Glomerular endothelial cell (primary cell): Measurements from ENCODE around the gene CHSY3. TPM values are rescaled to one million over a fixed set of nuclear protein-coding genes. Genes with fewer than 3 reads are reported as not detected.
"Not testable (repeated sequence)": the region's sequence is repeated elsewhere in the genome, so short reads cannot be mapped to it uniquely, and the experiment has no call there.

Experiments
- DNase-seq: peaks from one replicate; pipeline ENCODE4 v3.0.0-alpha.2; 2011; ENCODE audit warnings: low read depth, low spot score; ENCODE audit errors: extremely low read depth
- total RNA-seq: library from RNA; depleted of rRNA; stranded (reverse); fragments of >200 nt; gene quantifications from 2 replicates; pipeline ENCODE4 v1.2.3, GENCODE V29; 2015

Gene CHSY3
- total RNA-seq, 1 donor from 2014 or later, result 7.7 TPM

DNA sequence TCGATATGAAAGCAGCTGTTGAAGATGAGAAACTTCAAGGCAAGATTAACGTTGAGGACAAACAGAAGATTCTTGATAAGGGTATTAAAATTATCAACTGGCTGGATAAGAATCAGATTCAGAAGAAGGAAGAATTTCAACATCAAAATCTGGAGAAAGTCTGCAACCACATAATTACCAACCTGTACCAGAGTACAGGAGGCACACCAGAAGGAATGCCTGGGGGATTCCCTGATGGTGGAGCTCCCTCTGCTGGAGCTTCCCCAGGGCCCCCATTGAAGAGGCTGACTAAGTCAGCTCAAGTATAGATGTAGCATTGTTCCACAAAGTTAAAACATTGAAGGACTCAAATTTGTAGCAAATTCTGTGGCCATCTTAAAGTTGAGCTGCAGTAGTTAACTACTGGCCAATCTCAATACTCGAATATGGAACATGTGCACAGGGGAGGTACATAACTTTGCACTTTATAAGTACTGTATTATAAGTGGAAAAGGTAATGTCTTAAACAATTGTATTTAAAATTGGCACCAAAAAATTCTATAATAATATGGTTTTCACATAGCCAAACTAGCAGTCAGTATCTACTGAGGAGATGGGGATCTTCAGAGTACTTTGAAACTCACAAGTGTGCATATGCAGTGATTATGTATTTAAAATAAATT, 237.5 kb downstream of the CHSY3 start:
- DNase-seq, result peak; percentile 12

DNA sequence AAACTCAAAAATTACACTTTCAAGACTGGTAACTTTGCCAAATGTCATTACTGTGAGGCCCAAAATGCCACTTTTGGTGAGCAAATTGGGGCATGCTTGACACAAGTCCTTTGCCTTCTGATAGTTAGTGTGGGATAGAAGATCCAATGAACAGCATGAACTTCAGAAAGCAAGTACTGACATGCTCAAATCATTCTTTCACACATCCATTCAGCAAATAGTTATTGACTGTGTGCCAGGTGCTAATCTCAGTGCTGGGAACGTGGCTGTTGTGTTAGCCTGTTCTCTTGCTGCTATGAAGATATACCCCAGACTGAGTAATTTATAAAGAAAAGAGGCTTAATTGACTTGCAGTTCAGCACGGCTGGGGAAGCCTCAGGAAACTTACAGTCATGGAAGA, 247.0 kb downstream of the CHSY3 start:
- DNase-seq, result no peak

DNA sequence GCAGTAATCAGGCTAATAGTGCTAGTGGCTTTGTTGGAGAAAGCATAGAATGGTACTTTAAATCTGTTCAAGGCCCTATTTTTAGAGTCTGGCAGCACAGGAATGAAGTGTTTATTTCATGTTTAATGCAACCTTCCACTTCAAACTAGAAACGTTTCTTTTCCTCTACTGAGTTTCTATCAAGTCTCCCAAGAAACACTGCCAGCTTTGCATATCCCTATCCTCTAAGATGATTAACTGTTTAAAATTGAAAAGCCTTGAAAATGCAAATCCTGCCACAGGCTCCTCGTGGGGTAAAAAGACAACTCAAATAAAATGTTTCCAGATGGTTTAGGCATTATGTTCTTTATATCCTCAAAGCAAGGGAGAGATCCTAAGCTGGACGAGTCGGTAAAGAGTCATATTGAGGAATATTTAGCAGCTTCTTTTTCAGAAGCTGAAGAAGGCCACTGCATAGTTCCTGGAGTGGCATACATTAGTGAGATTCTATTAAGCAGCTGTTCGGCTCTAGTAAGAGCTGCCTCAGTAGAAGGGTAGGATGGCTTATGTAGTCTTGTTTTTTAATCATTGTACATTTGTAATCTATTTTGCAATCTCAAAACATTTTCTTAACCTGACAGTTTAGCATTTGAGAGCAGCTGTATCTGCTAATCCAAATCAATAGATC, 251.2 kb downstream of the CHSY3 start:
- no peak for DNase-seq

DNA sequence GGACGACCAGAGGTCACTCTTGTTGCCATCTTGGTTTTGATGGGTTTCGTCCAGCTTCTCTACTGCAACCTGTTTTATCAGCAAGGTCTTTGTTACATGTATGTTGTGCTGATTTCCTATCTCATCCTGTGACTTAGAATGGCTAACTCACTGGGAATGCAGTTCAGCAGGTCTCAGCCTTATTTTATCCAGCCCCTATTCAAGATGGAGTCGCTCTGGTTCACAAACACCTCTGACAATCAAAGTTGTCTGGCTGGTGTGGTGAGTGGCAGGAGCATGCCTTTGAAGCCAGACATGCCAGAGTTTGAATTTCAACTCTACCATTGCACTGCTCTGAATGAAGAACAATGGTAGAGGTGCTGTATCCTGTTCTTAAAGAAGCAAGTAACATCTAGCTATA, 253.8 kb downstream of the CHSY3 start:
- no peak for DNase-seq

DNA sequence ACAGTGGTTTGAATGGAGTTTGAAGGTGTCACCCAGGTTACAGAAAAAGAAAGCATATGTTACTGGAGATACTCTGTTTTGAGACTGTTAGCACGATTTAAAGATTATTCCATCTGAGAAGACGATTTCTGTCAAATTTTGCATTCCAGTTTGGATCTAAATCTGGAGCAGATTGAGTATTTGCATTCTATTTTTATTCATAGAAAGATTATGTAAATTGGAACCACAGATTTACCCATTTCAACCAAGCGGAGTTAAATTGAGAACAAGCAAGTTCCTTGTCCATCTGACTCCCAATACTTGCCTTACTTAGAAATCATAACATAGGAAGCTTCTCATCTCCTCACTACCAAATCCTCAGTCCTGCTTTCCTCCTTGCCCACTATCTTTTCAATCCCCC, 255.7 kb downstream of the CHSY3 start:
- no peak for DNase-seq

DNA sequence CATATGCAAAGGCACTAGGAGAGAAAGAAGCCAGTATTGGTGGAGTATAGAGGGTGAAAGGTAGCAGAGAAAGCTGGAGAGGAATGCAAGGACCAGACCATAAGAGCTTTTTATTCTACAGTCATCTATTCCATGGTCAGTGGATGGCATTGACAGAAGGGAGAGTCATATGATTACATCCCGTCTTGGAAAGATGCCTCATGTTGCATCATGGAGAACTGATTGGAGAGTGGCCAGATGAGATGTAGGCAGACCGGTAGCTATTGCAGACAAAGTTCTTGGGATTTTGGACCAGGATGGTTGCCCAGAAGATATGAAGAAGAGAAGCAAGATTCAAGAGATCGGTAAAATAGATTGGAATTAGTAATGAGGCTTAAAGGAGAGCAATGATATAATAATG, 260.7 kb downstream of the CHSY3 start:
- no peak for DNase-seq

DNA sequence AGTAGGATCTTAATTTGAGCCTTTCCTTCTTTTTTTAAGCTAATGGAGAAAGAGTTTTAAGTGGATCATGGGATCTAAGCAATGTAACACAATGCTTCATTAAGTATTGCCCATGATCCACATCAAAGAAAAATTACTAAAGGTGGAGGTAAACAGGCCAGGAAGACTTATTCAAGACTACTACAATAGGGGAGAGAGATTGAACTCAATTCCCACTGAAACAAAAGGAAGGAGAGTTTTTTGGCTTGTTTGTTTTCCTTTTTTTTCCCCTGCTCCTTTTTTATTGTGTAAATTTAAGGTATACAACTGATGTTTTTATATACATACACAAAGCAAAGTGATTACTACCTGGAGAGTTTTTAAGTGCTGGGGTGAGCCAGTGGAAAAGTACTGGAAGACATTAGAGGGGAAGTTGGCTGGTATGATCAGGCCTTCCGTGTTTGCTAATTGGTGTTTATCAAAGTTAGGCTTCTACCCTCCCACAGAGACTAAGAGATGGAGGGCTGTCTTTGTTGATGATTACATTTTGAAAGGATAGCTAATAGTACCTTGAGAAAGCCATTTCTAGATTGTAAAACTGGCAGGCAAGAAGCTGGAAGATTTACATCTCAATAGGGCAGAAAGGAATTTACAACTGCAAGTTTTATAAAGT, 262.7 kb downstream of the CHSY3 start:
- no peak for DNase-seq

DNA sequence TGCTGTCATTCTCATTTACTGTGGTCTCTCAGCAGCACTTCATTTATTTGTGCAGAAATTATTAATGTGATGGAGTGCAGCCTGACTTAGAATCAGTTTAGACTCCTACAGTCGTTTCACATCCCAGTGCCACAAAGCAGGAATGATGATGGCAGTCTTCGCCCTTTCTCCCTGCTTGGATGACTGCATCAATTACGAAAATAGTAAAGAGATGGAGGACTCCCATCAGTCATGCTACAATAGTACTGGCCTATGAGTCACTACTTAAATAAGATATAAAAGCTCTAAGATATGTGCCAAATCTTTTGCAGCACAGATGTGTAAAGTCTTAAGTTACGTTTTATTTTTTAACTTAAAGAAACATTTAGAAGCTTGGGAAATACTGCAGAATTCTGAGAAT, 263.9 kb downstream of the CHSY3 start:
- no peak for DNase-seq

DNA sequence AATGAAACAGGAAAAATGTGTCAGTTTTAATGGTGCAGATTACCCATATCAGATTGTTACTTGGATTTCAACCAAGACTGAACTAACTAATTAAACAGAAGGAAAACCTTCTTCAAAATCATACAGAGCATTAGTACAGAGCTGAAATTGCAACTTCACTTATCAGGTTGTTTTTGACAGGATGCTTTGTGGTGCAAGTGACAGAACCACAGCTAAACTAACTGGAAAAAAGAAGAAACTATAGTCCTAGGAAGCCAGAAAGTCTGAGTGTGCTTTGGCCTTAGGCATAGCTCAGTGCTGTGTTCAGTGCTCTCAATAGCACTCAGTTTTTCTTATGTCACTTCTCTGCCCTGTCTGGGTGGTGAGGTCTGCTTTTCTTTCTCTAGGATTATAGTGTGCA, 267.4 kb downstream of the CHSY3 start:
- DNase-seq, result no peak

DNA sequence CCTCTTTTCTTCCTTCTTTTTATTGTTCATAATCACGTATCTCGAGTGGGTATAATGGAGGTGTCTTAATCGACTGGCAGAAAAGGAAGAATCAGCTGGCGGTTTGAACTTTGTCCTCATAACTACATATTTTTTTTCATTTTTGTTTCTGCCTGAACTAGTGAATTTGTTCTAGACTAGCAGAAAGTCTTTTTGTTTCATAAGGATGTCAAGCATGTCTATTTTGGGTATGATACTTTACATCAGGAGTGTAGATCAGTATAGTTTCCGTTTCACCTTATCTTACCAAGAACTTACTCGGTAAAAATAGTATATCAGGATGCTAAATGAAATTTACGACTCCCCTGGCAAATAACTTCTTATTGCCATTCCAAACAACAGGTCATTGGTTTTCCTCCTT, 278.9 kb downstream of the CHSY3 start:
- no peak for DNase-seq

DNA sequence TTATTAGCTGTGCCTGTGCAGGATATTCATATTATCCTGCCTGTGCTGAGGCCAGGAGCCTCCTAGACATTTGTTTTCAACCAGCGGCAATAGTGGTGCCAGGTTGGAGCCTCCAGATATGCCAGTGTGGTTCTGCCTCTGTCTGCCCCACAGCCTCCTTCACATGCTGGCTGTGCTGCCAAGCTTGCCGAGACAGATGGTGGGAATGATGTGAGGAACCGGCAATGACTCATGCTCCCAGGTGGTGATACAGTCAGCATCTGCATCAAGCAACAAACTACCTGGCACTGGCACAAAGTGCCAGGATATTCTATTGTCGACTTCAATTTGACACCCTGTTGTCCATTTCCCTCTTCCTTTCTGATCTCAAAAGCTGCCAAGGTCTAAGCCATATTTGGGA, 285.7 kb downstream of the CHSY3 start:
- no peak for DNase-seq

DNA sequence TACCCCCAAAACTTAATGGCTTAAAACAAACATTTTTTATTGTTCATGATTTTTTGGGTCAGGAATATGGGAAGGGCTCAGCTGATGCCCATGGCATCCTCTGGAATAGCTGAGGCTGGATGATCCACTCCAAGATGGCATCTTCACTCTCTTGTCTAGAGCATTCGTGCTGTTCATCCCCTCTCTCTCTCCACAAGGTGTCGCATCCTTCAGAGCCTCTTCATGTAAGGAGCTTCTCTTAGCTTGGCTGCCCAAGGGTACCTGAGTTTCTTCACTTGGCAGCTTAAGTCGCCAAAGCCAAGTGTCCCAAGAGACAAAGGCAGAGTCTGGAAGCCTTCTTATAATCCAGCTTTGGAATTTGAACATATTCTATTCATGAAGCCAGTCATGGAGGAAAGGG, 294.7 kb downstream of the CHSY3 start:
- no peak for DNase-seq

DNA sequence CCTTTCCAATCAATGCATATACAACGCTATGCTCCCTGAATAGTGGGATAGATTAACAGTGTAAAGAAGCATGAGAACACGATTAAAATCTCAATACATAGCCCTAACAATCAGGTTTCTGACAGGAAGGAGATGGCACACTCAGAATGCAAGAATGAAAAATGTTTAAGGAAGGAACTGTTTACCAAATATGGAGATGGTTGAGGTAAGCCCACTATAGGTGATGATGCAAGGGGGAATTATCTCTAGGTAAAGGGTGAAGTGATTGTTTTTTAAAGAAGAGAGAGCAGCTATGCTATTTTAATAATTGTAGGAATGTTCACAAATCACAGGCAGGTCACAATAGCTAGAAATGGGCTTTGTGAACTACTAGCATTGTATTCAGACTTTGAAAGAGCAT, 302.4 kb downstream of the CHSY3 start:
- no peak for DNase-seq

DNA sequence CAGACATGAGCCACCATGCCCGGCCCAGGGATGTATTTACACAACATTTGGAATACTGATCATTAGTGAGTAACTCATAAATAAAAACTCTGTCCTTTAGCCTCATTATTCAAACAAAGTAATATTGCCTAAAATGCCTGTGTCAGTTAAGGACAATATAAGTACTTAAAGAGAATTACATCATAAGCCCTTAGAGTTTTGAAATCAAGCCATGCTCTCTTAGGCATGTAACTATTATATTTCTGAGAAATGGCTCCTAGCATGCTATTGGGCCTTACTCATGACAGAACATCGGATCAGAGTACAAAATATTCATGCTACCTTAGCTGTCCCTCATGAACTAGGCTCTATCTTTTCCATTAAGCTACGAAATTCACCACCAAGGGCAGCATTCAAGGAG, 309.3 kb downstream of the CHSY3 start:
- no peak for DNase-seq

DNA sequence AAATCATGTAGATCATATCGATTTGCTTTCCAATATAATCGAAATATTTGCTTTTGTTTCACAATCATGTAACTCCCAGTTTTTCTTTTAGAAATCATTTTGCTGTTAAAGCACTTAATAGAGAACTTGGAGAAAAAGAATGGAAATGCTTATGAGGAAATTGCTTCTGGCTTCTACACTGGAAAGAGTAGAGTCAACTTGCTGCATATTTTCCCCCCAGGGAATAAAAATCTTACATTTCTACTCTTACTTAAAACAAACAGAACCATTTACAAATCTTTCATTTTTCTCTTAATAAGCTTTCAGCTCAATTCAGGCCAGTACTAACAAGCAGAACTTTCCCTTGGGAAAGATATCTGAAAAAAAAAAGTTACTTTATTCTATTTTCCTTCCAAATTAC, 312.0 kb downstream of the CHSY3 start:
- no peak for DNase-seq

DNA sequence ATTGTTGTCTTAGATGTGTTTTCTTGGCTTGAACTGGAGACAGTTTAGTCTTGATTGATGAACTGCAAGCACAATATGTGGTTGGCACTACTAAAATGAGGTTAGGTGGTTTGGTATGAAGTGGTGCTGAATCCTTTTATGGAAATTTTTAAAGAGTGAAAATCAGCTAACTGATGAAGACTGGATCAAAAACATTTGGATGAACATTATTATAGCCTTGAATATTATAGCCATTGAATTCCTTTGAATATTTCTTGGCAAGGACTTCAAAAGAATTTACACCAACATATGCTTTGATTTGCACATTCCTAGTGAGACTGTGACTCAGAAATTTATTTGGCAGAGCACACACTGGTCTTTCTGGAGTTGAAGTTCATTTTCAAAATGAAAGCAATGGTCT, 318.3 kb downstream of the CHSY3 start:
- DNase-seq, result peak; percentile 41

DNA sequence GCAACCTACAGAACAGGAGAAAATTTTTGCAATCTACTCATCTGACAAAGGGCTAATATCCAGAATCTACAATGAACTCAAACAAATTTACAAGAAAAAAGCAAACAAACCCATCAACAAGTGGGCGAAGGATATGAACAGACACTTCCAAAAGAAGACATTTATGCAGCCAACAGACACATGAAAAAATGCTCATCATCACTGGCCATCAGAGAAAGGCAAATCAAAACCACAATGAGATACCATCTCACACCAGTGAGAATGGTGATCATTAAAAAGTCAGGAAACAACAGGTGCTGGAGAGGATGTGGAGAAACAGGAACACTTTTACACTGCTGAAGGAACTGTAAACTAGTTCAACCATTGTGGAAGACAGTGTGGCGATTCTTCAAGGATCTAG, 322.3 kb downstream of the CHSY3 start:
- not testable (repeated sequence) for DNase-seq

DNA sequence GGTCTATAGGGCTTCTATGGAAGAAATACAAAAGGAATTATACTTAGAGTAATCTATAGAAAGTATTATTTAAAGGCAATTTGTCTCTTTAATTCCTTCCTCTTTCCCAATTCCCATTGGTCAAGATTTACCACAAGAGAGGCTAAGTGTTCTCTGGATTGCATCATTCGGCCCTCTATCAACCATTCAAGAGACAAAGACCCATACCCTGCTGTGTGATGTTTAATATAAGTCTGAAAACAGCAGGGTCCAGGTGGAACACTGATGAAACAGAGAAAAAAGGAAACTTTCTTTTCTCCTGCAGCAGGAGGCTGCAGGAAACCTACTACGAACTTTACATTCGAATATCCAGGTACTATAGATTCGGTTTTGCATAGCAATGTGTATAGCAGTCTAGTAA, 323.4 kb downstream of the CHSY3 start:
- no peak for DNase-seq

DNA sequence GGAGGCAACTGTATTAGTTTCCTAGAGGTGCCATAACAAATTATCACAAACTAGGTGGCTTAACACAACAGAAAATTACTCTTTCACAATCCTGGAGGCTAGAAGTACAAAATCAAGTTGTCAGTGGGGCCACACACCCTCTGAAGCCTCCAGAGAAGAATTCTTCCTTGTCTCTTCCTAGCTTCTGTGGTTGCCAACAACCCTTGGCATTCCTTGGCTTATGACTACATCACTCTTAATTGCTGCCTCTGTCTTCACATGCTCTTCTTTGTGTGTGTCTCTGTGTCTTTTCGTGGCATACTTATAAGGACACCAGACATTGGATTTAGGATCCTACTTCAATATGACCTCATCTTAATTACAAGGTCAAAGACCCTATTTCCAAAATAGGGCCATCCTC, 327.5 kb downstream of the CHSY3 start:
- DNase-seq, result no peak

DNA sequence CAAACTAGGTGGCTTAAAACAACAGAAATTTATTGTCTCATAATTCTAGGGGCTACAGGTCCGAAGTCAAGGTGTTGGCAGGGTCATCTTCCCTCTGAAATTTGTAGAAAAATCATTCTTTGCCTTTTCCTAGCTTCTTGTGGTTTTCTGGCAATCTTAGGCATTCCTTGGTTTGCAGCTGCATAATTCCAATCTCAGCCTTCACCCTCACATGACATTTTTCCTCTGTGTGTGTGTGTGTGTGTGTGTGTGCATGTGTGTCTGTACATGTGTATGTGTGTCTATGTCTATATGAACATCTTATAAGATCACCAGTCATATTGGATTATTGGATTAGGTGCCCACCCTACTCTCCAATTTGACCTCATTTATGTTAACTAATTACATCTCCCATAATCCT, 330.6 kb downstream of the CHSY3 start:
- no peak for DNase-seq
